ENCODE data around the gene SMG7.

GRCh38 chr1:183586455-183586854 is 114.2 kb downstream of the SMG7 start:
- TF ChIP-seq ESRRA (IDR thresholded peaks at IDR 0.05; ENCODE audit: low read length) (no peak), SIN3A (IDR thresholded peaks at IDR 0.05; ENCODE audit: low read depth, low read length) (no peak), BRCA1 (IDR thresholded peaks at IDR 0.05; ENCODE audit: low read depth, low read length) (no peak), CTCF (IDR thresholded peaks at IDR 0.05 in 2 of 3, conservative IDR thresholded peaks at IDR 0.05 in 1 of 3; ENCODE audit: control insufficient read depth in 2 of 3, extremely low read depth in 1 of 3, insufficient read depth in 1 of 3, low read depth in 3 of 3, low read length in 3 of 3) (no peak), SPI1 (IDR thresholded peaks at IDR 0.05; ENCODE audit: borderline replicate concordance, insufficient read depth, low read depth, low read length) (no peak), FOXK2 (IDR thresholded peaks at IDR 0.05) (no peak), ZSCAN29 (IDR thresholded peaks at IDR 0.05) (no peak), DPF2 (IDR thresholded peaks at IDR 0.05) (no peak), HDAC6 (IDR thresholded peaks at IDR 0.05; ENCODE audit: unreplicated experiment) (no peak), CHD4 (IDR thresholded peaks at IDR 0.05) (no peak), POLR2A (IDR thresholded peaks at IDR 0.05; ENCODE audit: low read depth, low read length) (no peak), RAD21 (IDR thresholded peaks at IDR 0.05; ENCODE audit: insufficient read depth, low read depth, low read length) (no peak)
- TF ChIP-seq, protein P1, sequence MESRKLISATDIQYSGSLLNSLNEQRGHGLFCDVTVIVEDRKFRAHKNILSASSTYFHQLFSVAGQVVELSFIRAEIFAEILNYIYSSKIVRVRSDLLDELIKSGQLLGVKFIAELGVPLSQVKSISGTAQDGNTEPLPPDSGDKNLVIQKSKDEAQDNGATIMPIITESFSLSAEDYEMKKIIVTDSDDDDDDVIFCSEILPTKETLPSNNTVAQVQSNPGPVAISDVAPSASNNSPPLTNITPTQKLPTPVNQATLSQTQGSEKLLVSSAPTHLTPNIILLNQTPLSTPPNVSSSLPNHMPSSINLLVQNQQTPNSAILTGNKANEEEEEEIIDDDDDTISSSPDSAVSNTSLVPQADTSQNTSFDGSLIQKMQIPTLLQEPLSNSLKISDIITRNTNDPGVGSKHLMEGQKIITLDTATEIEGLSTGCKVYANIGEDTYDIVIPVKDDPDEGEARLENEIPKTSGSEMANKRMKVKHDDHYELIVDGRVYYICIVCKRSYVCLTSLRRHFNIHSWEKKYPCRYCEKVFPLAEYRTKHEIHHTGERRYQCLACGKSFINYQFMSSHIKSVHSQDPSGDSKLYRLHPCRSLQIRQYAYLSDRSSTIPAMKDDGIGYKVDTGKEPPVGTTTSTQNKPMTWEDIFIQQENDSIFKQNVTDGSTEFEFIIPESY (IDR thresholded peaks at IDR 0.05) = no peak
- TF ChIP-seq, protein P2, sequence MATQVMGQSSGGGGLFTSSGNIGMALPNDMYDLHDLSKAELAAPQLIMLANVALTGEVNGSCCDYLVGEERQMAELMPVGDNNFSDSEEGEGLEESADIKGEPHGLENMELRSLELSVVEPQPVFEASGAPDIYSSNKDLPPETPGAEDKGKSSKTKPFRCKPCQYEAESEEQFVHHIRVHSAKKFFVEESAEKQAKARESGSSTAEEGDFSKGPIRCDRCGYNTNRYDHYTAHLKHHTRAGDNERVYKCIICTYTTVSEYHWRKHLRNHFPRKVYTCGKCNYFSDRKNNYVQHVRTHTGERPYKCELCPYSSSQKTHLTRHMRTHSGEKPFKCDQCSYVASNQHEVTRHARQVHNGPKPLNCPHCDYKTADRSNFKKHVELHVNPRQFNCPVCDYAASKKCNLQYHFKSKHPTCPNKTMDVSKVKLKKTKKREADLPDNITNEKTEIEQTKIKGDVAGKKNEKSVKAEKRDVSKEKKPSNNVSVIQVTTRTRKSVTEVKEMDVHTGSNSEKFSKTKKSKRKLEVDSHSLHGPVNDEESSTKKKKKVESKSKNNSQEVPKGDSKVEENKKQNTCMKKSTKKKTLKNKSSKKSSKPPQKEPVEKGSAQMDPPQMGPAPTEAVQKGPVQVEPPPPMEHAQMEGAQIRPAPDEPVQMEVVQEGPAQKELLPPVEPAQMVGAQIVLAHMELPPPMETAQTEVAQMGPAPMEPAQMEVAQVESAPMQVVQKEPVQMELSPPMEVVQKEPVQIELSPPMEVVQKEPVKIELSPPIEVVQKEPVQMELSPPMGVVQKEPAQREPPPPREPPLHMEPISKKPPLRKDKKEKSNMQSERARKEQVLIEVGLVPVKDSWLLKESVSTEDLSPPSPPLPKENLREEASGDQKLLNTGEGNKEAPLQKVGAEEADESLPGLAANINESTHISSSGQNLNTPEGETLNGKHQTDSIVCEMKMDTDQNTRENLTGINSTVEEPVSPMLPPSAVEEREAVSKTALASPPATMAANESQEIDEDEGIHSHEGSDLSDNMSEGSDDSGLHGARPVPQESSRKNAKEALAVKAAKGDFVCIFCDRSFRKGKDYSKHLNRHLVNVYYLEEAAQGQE (IDR thresholded peaks at IDR 0.05; ENCODE audit: low read depth, low read length) = no peak

Measured in GM12878 (cell line).